ENCODE data around the gene PTPRU.

PTPRU gene

DNA sequence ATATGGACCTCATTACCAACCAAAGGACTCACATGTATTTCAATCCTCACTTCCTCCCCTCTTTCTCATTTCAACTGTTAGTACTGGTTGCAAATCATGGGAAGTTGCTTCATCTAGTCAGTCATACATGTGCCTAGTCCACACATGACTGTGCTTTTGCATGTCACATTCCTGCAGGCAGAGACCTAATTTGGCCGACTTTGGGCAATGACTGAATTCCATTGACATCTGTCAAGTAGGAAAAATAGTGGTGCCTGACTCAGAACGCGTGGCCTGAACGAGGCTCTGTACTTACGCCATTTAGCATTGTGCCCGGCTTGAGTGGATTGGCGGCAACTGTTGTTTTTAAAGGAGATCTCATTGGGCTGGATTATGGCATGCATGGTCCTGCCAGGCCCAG, 18.0 kb downstream of the PTPRU start:
- no peak for DNase-seq (ENCODE audit: low read depth)
- H3K4me3 ChIP-seq (ENCODE audit: low read depth, low read length) = no peak overlapping the region
- TF ChIP-seq, protein P1, sequence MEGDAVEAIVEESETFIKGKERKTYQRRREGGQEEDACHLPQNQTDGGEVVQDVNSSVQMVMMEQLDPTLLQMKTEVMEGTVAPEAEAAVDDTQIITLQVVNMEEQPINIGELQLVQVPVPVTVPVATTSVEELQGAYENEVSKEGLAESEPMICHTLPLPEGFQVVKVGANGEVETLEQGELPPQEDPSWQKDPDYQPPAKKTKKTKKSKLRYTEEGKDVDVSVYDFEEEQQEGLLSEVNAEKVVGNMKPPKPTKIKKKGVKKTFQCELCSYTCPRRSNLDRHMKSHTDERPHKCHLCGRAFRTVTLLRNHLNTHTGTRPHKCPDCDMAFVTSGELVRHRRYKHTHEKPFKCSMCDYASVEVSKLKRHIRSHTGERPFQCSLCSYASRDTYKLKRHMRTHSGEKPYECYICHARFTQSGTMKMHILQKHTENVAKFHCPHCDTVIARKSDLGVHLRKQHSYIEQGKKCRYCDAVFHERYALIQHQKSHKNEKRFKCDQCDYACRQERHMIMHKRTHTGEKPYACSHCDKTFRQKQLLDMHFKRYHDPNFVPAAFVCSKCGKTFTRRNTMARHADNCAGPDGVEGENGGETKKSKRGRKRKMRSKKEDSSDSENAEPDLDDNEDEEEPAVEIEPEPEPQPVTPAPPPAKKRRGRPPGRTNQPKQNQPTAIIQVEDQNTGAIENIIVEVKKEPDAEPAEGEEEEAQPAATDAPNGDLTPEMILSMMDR (IDR thresholded peaks at IDR 0.05; ENCODE audit: low read depth, low read length, missing control alignments) = no peak

DNA sequence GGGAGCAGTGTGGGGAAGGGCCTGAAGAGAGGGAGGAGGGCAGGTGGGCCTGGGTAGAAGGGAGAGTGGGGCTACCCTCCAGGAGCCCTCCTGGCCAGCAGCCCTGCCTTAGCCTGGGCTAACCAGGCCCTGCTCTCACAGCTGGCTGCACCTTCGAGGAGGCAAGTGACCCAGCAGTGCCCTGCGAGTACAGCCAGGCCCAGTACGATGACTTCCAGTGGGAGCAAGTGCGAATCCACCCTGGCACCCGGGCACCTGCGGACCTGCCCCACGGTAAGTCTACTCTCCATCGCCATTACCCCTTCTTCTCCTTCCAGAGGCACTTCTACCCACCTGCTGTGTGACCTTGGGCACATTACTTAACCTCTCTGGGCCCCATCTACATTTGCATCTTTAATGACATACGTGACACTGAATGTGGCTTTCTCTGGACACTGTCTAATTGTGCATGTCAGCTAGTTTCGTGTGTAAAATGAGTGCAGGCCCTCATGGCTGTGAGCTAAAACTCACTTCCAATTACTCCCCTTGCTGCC, 18.9 kb downstream of the PTPRU start:
- TF ChIP-seq, protein P1 (IDR thresholded peaks at IDR 0.05; ENCODE audit: low read depth, low read length, missing control alignments) = no peak
- no peak overlapping the region for H3K4me3 ChIP-seq (ENCODE audit: low read depth, low read length)
- DNase-seq (ENCODE audit: low read depth) = no peak

DNA sequence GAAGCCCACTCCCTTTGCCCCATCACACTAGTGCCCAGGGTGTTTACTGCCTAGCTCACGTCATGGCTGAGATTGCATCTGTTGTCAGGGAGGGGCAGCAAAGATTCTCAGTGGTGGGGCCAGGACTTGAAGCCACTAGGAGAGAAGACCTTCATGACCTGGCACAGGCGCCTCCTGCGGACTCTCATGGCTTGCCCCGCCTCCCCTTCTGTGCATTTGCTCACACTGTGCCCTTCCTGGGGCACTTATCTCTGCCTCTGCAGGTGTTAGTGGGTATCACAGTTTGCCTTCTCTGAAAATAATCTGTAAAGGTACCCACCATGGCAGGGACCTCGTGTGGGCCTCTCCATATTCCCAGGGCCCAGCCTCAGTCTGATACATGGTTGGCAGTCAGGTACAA, 20.1 kb downstream of the PTPRU start:
- no peak overlapping the region for H3K4me3 ChIP-seq (ENCODE audit: low read depth, low read length)
- TF ChIP-seq, protein P1 (IDR thresholded peaks at IDR 0.05; ENCODE audit: low read depth, low read length, missing control alignments) = peak; percentile 23
- no peak for DNase-seq (ENCODE audit: low read depth)

DNA sequence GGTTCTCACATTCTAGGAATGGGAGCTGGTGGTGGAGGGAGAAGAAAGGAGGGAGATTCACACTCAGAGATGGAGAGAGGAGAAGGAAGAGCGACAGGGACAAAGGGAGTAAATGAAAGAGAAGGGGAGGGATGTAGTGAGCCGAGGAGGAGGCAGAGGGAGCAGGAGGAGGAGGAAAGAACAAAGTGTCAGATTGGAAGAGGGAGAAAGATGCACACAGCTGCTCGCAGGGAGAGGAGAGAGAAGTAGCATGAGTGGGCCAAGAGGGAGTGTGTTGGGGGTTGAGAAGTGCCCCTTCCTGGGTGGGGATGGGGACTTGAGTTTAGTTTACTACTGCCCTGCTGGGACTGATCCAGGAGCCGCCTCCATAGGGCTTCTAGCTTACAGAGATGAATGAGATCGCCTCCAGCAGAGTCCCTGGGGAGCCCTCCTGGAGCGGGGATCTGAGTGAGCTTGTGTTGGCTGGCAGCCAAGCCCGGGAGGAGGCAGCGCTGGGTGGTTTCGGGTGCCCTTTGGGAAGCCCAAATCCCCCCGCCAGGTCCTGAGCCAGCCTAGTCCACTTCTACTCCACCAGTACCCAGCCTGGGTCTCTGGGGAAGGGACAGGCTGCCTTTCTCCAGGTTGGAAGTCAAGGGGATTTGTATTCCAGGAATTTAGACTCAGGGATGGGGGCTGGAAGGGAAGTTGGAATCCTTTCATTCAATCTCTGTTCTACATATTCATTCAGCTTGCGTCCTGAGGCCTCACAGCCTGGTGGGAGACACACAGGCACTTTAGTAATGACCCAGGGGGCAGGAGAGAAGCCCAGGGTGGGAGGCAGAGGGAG, 20.9 kb downstream of the PTPRU start:
- no peak for DNase-seq (ENCODE audit: low read depth)
- H3K4me3 ChIP-seq (ENCODE audit: low read depth, low read length) = no peak overlapping the region
- TF ChIP-seq, protein P1 (IDR thresholded peaks at IDR 0.05; ENCODE audit: low read depth, low read length, missing control alignments) = no peak

DNA sequence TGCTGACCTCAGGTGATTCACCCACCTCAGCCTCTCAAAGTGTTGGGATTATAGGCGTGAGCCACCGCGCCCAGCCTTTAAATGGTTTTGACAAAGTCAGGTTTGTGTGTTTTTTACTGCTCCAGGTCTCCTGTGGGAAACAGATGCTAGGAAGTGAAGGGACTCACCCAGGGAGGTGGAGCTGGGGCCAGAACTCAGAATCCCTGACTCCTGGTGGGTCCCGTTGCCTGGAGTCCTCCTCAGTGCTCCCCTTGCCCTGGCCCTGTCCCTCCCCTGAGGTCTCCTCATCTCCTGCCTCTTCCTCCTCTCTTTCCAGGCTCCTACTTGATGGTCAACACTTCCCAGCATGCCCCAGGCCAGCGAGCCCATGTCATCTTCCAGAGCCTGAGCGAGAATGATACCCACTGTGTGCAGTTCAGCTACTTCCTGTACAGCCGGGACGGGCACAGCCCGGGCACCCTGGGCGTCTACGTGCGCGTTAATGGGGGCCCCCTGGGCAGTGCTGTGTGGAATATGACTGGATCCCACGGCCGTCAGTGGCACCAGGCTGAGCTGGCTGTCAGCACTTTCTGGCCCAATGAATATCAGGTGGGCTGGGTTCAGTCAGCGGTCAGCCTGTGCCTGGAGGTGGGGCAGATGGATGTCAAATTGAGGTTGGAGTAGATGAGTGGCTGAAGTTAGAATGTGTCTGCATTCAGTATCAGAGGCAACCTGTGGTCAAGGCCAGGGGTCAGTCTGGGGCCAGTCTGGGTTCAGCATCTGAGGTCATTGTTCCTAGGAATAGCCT, 22.1 kb downstream of the PTPRU start:
- no peak for DNase-seq (ENCODE audit: low read depth)
- TF ChIP-seq, protein P1 (IDR thresholded peaks at IDR 0.05; ENCODE audit: low read depth, low read length, missing control alignments) = no peak
- no peak overlapping the region for H3K4me3 ChIP-seq (ENCODE audit: low read depth, low read length)

DNA sequence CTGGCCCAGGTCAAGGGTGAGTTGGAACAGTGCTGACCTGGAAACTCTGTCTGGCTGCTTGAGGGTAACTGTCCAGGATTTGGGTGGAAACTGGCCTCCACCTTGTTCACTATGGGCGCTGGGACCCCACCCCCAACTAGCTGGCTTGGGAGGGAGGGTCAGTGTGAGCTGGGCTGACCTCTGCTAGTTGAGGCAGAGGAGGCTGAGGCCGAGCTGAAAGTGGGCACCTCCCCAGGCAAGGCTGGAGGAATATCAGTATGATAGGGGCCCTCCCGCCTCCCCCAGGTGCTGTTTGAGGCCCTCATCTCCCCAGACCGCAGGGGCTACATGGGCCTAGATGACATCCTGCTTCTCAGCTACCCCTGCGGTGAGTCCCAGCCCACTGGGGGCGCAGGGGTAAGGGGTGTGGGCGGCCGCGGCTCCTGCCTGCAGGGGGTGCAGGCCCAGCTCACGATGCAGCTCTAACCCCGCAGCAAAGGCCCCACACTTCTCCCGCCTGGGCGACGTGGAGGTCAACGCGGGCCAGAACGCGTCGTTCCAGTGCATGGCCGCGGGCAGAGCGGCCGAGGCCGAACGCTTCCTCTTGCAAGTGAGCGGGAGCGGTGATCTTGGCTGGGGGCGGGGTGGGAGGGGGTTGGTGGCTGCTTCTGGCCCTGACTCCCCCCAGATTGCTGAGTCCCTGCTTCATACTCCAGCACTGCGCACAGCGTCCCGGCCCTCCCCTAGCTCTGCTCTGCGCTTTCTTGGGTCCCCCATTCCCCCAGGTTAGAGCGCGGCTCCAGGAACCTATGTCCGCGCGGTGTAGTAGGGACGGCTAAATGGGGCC, 22.9 kb downstream of the PTPRU start:
- H3K4me3 ChIP-seq (ENCODE audit: low read depth, low read length) = peak overlapping the region; percentile 37
- DNase-seq (ENCODE audit: low read depth) = no peak
- TF ChIP-seq, protein P1 (IDR thresholded peaks at IDR 0.05; ENCODE audit: low read depth, low read length, missing control alignments) = no peak
